ENCODE results near the gene CDC16. TPM values are rescaled to one million over a fixed set of nuclear protein-coding genes. Genes with fewer than 3 reads are reported as not detected.

Gene CDC16
- total RNA-seq, 1 donor from 2014 or later = 104 TPM

DNA sequence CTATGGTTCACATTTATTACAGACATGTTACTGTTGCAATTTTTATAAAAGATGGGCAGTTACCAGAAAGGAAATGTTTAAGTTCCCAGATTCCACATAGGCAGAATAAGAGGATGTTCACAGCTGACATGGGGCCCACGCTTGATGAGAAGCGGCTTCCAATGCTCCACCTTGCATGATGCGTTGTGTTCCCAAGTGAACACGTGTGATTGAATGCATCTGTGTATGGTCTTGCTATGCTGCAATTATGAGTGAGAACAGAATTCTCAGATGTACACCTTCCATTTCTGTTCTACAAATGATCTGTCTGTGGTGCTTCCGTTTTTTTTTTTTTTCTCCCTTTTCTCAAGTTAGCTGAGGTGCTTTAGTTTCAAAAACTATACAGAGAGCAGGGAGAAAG, 62.2 kb downstream of the CDC16 start:
- TF ChIP-seq, protein P1, sequence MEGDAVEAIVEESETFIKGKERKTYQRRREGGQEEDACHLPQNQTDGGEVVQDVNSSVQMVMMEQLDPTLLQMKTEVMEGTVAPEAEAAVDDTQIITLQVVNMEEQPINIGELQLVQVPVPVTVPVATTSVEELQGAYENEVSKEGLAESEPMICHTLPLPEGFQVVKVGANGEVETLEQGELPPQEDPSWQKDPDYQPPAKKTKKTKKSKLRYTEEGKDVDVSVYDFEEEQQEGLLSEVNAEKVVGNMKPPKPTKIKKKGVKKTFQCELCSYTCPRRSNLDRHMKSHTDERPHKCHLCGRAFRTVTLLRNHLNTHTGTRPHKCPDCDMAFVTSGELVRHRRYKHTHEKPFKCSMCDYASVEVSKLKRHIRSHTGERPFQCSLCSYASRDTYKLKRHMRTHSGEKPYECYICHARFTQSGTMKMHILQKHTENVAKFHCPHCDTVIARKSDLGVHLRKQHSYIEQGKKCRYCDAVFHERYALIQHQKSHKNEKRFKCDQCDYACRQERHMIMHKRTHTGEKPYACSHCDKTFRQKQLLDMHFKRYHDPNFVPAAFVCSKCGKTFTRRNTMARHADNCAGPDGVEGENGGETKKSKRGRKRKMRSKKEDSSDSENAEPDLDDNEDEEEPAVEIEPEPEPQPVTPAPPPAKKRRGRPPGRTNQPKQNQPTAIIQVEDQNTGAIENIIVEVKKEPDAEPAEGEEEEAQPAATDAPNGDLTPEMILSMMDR (IDR thresholded peaks at IDR 0.05; ENCODE audit: unreplicated experiment) = no peak
- Mint-ChIP-seq H3K4me3 (ENCODE audit: low read depth) (no peak overlapping the region), H3K27ac (no peak overlapping the region), H3K36me3 (ENCODE audit: insufficient read depth) (peaks cover 27% of the 10 kb centered on the region), H3K9me3 (ENCODE audit: low read depth) (no peaks in the 10 kb centered on the region), H3K27me3 (no peaks in the 10 kb centered on the region), H3K4me1 (ENCODE audit: low read depth) (no peaks in the 10 kb centered on the region)
- DNase-seq (ENCODE audit: low spot score, unreplicated experiment) = no peak

DNA sequence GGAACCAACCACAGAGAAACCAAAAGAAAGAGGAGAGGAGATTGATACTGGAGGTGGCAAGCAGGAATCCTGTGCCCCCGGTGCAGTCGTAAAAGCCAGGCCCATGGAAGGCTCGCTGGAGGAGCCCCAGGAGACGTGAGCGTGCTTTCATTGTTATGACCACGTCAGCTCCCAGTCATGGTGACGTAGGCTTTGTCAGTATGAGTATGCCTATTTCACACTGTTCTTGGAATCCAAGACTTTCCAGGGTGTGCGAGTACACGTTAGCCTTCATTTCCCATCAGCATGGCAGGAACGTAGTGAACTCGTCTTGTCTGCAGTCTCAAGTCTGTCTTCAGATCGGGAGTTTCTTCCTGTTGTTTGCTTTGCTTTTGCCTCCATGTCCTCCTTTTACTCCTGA, 64.2 kb downstream of the CDC16 start:
- TF ChIP-seq, protein P1 (IDR thresholded peaks at IDR 0.05; ENCODE audit: unreplicated experiment) = no peak
- Mint-ChIP-seq H3K27me3 (no peaks in the 10 kb centered on the region), H3K27ac (no peak overlapping the region), H3K4me3 (ENCODE audit: low read depth) (no peak overlapping the region), H3K9me3 (ENCODE audit: low read depth) (no peaks in the 10 kb centered on the region), H3K36me3 (ENCODE audit: insufficient read depth) (peaks cover 27% of the 10 kb centered on the region), H3K4me1 (ENCODE audit: low read depth) (peaks cover 2% of the 10 kb centered on the region)
- no peak for DNase-seq (ENCODE audit: low spot score, unreplicated experiment)

DNA sequence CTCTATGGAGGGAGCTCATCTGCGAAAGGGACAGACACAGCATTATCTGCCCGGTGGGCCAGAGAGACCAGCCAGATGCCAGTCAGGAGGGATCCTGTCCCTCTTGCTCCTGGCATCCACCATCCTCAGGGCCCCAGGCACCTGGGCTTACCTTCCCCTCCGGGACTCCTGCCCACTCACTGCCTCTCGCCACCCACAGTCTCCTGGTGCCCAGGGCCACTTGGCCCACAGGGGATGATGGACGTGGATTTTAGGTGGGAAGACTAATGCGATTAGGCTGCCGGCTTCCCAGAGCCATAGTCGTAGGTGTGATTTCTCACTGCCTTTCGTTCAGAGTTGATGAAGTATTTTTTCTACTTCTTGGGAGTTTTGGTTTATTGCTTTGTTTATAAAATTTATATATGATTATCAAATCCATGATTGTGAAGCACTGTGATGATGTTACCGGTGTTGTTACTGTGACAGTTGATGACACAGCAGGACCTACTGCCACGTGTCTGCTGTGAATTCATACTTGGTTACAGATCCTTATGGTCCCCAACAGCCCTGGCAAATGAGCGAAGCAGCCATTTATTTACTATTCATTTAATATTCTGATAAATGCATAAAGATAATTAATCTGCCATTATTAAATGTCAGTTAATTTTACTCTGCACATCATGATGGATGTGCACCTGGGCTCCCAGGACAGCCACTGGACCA, 65.1 kb downstream of the CDC16 start:
- no peak for DNase-seq (ENCODE audit: low spot score, unreplicated experiment)
- TF ChIP-seq, protein P1 (IDR thresholded peaks at IDR 0.05; ENCODE audit: unreplicated experiment) = no peak
- Mint-ChIP-seq H3K4me3 (ENCODE audit: low read depth) (no peak overlapping the region), H3K27me3 (no peaks in the 10 kb centered on the region), H3K36me3 (ENCODE audit: insufficient read depth) (peaks cover 30% of the 10 kb centered on the region), H3K27ac (no peak overlapping the region), H3K9me3 (ENCODE audit: low read depth) (no peaks in the 10 kb centered on the region), H3K4me1 (ENCODE audit: low read depth) (peaks cover 9% of the 10 kb centered on the region)

DNA sequence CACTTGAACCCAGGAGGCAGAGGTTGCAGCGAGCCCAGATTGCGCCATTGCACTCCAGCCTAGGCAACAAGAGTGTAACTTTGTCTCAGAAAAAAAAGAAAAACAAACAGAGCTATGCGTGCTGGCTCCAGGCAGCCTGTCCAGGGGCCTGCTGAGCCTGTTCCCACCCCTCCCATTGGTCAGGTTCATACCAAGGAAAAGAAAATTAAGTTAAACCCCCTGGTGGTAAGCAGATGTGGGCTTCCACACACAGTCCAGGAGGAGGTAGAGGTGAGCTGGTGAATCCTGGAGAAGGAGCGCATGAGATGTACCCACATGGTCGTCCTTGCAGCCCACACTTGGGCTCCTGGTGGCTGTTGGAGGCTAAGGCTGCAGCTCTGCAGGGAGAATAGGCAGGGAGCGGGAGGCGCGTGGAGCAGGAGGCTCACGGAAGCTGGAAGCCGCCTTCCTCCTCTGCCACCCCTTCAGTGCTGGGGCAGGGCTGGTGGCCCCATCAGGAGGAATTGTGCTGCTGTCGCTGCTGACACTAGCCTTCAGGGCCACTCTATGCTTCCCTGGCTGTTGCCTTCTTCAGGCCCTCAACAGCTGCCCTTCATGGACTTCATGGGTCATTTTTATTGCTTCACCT, 69.1 kb downstream of the CDC16 start:
- Mint-ChIP-seq H3K36me3 (ENCODE audit: insufficient read depth) (peaks cover 27% of the 10 kb centered on the region), H3K27me3 (no peaks in the 10 kb centered on the region), H3K4me1 (ENCODE audit: low read depth) (peaks cover 9% of the 10 kb centered on the region), H3K9me3 (ENCODE audit: low read depth) (no peaks in the 10 kb centered on the region), H3K4me3 (ENCODE audit: low read depth) (no peak overlapping the region), H3K27ac (no peak overlapping the region)
- TF ChIP-seq, protein P1 (IDR thresholded peaks at IDR 0.05; ENCODE audit: unreplicated experiment) = no peak
- no peak for DNase-seq (ENCODE audit: low spot score, unreplicated experiment)

DNA sequence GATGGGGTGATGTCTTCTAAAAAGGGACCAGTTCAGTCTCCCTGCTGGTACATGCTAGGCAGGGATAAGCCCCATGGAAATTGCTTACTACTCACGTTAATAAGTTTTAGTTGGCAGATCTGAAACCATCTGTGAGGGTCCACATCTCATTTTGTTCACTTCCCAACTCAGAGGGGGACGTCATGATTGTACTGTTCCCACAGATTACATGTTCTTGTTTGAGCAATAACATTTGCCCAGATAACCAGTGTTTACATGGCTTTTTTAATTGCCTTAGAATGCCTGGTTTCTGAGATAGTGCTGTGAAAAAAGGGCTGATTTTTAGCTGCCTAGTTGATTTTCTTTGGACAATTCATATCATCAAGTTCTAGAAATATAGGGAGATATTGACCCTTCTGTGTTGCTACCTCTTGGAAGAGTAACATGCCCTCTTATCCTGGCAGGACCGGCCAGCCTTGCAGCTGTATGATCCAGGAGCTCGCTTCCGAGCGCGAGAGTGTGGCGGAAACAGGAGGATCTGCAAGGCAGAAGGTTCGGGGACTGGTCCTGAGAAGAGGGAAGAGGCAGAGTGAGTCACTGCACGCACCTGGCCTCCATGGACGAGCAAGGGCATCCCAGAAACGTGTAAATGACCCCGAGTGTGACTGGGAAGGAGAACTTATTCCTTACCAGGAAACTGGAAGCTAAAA, 69.8 kb downstream of the CDC16 start:
- no peak for DNase-seq (ENCODE audit: low spot score, unreplicated experiment)
- H3K27ac Mint-ChIP-seq = no peak overlapping the region
- TF ChIP-seq, protein P1 (IDR thresholded peaks at IDR 0.05; ENCODE audit: unreplicated experiment) = no peak
- no peak overlapping the region for H3K4me3 Mint-ChIP-seq (ENCODE audit: low read depth)
- H3K4me1 Mint-ChIP-seq (ENCODE audit: low read depth) = peaks cover 9% of the 10 kb centered on the region
- H3K36me3 Mint-ChIP-seq (ENCODE audit: insufficient read depth) = peaks cover 24% of the 10 kb centered on the region
- no peaks in the 10 kb centered on the region for H3K27me3 Mint-ChIP-seq
- H3K9me3 Mint-ChIP-seq (ENCODE audit: low read depth) = no peaks in the 10 kb centered on the region
